HG03342 (cell line): Measurements from ENCODE around the gene CLTCL1.
"Not testable (repeated sequence)": the region's sequence is repeated elsewhere in the genome, so short reads cannot be mapped to it uniquely, and the experiment has no call there.

ENCODE experiments used
- ATAC-seq: cut with Tn5 transposase; IDR thresholded peaks from one replicate; pipeline ENCODE4 v1.9.1; 2021; ENCODE audit warnings: mild to moderate bottlenecking, moderate library complexity; ENCODE audit not compliant: unreplicated experiment

The CLTCL1 gene

GRCh38 chr22:19222242-19223005 is 69.1 kb downstream of the CLTCL1 start:
- no peak for ATAC-seq

- ATAC-seq, result no peak
Measured at GRCh38 chr22:19220867-19221266, 70.7 kb downstream of the CLTCL1 start.

- no peak for ATAC-seq
Measured at GRCh38 chr22:19218541-19219233, 72.8 kb downstream of the CLTCL1 start.

- ATAC-seq, result no peak
Measured at GRCh38 chr22:19216579-19216978, 74.9 kb downstream of the CLTCL1 start.

GRCh38 chr22:19215360-19215759 is 76.2 kb downstream of the CLTCL1 start:
- no peak for ATAC-seq

- ATAC-seq, result no peak
Measured at GRCh38 chr22:19214078-19214473, 77.4 kb downstream of the CLTCL1 start.

- no peak for ATAC-seq
Measured at GRCh38 chr22:19213442-19214077, 78.0 kb downstream of the CLTCL1 start.

GRCh38 chr22:19213001-19213400 is 78.5 kb downstream of the CLTCL1 start:
- ATAC-seq, result no peak

- no peak for ATAC-seq
Measured at GRCh38 chr22:19212302-19212870, 79.1 kb downstream of the CLTCL1 start.

GRCh38 chr22:19210188-19210587 is 81.3 kb downstream of the CLTCL1 start:
- no peak for ATAC-seq

- ATAC-seq, result no peak
Measured at GRCh38 chr22:19208287-19208847, 83.2 kb downstream of the CLTCL1 start.

GRCh38 chr22:19207884-19208283 is 83.6 kb downstream of the CLTCL1 start:
- ATAC-seq, result no peak

GRCh38 chr22:19207401-19207808 is 84.1 kb downstream of the CLTCL1 start:
- no peak for ATAC-seq

GRCh38 chr22:19206287-19206686 is 85.2 kb downstream of the CLTCL1 start:
- ATAC-seq, result no peak

GRCh38 chr22:19204640-19205039 is 86.9 kb downstream of the CLTCL1 start:
- no peak for ATAC-seq

GRCh38 chr22:19203834-19204233 is 87.7 kb downstream of the CLTCL1 start:
- no peak for ATAC-seq

- not testable (repeated sequence) for ATAC-seq
Measured at GRCh38 chr22:19202799-19203186, 88.7 kb downstream of the CLTCL1 start.

GRCh38 chr22:19201869-19202798 is 89.4 kb downstream of the CLTCL1 start:
- ATAC-seq, result no peak

- ATAC-seq, result no peak
Measured at GRCh38 chr22:19201130-19201868, 90.2 kb downstream of the CLTCL1 start.
